ENCODE data around the gene VPS18. TPM values are rescaled to one million over a fixed set of nuclear protein-coding genes. Genes with fewer than 3 reads are reported as not detected.

Gene VPS18
- total RNA-seq, 1 donor from 2014 or later = 21.3 TPM

- no peak overlapping the region for H3K27ac ChIP-seq (replicated peaks)
- peaks cover 14% of the 10 kb centered on the region for H3K4me1 ChIP-seq
- no peaks in the 10 kb centered on the region for H3K36me3 ChIP-seq
- H3K27me3 ChIP-seq (ENCODE audit: low read depth) = peaks cover 21% of the 10 kb centered on the region
- intact Hi-C loops (cut with micrococcal nuclease) = no loop called here
- no peak for TF ChIP-seq CTCF (IDR thresholded peaks at IDR 0.05; ENCODE audit: borderline replicate concordance)
- no peak overlapping the region for H3K4me3 ChIP-seq
- no peak for DNase-seq
- peaks cover 4% of the 10 kb centered on the region for H3K9me3 ChIP-seq (replicated peaks)
Observed at GRCh38 chr15:40877694-40878093, 16.6 kb upstream of the VPS18 start.

GRCh38 chr15:40878785-40879184 is 15.5 kb upstream of the VPS18 start:
- peaks cover 8% of the 10 kb centered on the region for H3K9me3 ChIP-seq (replicated peaks)
- peaks cover 7% of the 10 kb centered on the region for H3K4me1 ChIP-seq
- H3K27ac ChIP-seq (replicated peaks) = no peak overlapping the region
- TF ChIP-seq CTCF (IDR thresholded peaks at IDR 0.05; ENCODE audit: borderline replicate concordance) = no peak
- no peak overlapping the region for H3K4me3 ChIP-seq
- intact Hi-C loops (cut with micrococcal nuclease) = no loop called here
- DNase-seq = no peak
- peaks cover 10% of the 10 kb centered on the region for H3K27me3 ChIP-seq (ENCODE audit: low read depth)
- no peaks in the 10 kb centered on the region for H3K36me3 ChIP-seq

- H3K4me1 ChIP-seq = no peaks in the 10 kb centered on the region
- H3K27ac ChIP-seq (replicated peaks) = no peak overlapping the region
- no peaks in the 10 kb centered on the region for H3K36me3 ChIP-seq
- intact Hi-C loops (cut with micrococcal nuclease) = no loop called here
- peaks cover 2% of the 10 kb centered on the region for H3K27me3 ChIP-seq (ENCODE audit: low read depth)
- no peak for TF ChIP-seq CTCF (IDR thresholded peaks at IDR 0.05; ENCODE audit: borderline replicate concordance)
- peaks cover 8% of the 10 kb centered on the region for H3K9me3 ChIP-seq (replicated peaks)
- DNase-seq = no peak
- H3K4me3 ChIP-seq = no peak overlapping the region
Observed at GRCh38 chr15:40879609-40880008, 14.6 kb upstream of the VPS18 start.

- no peak for TF ChIP-seq CTCF (IDR thresholded peaks at IDR 0.05; ENCODE audit: borderline replicate concordance)
- intact Hi-C loops (cut with micrococcal nuclease) = no loop called here
- H3K4me1 ChIP-seq = no peaks in the 10 kb centered on the region
- no peaks in the 10 kb centered on the region for H3K27me3 ChIP-seq (ENCODE audit: low read depth)
- H3K9me3 ChIP-seq (replicated peaks) = peaks cover 8% of the 10 kb centered on the region
- DNase-seq = no peak
- H3K36me3 ChIP-seq = no peaks in the 10 kb centered on the region
- no peak overlapping the region for H3K4me3 ChIP-seq
- H3K27ac ChIP-seq (replicated peaks) = no peak overlapping the region
Observed at GRCh38 chr15:40881351-40881750, 12.9 kb upstream of the VPS18 start.

GRCh38 chr15:40886586-40886985 is 7.7 kb upstream of the VPS18 start:
- Histone ChIP-seq H3K4me3 (no peak overlapping the region), H3K27ac (replicated peaks) (no peak overlapping the region), H3K27me3 (ENCODE audit: low read depth) (no peaks in the 10 kb centered on the region), H3K9me3 (replicated peaks) (peaks cover 8% of the 10 kb centered on the region), H3K36me3 (no peaks in the 10 kb centered on the region), H3K4me1 (no peaks in the 10 kb centered on the region)
- intact Hi-C loops (cut with micrococcal nuclease) = no loop called here
- no peak for DNase-seq
- no peak for TF ChIP-seq CTCF (IDR thresholded peaks at IDR 0.05; ENCODE audit: borderline replicate concordance)

GRCh38 chr15:40889112-40889511 is 5.1 kb upstream of the VPS18 start:
- Histone ChIP-seq H3K27ac (replicated peaks) (no peak overlapping the region), H3K4me1 (peaks cover 8% of the 10 kb centered on the region), H3K4me3 (no peak overlapping the region), H3K27me3 (ENCODE audit: low read depth) (no peaks in the 10 kb centered on the region), H3K9me3 (replicated peaks) (no peaks in the 10 kb centered on the region), H3K36me3 (no peaks in the 10 kb centered on the region)
- intact Hi-C loops (cut with micrococcal nuclease) = no loop called here
- no peak for DNase-seq
- TF ChIP-seq CTCF (IDR thresholded peaks at IDR 0.05; ENCODE audit: borderline replicate concordance) = no peak

All from left ventricle myocardium inferior (tissue), 1 donor.